ENCODE data around the gene PDGFA. TPM values are rescaled to one million over a fixed set of nuclear protein-coding genes. Genes with fewer than 3 reads are reported as not detected.
A peak's percentile ranks its signal among the peaks of the same experiment; 100 is the strongest.

Gene PDGFA
- polyA plus RNA-seq, 1 experiment = 17.4 TPM

DNA sequence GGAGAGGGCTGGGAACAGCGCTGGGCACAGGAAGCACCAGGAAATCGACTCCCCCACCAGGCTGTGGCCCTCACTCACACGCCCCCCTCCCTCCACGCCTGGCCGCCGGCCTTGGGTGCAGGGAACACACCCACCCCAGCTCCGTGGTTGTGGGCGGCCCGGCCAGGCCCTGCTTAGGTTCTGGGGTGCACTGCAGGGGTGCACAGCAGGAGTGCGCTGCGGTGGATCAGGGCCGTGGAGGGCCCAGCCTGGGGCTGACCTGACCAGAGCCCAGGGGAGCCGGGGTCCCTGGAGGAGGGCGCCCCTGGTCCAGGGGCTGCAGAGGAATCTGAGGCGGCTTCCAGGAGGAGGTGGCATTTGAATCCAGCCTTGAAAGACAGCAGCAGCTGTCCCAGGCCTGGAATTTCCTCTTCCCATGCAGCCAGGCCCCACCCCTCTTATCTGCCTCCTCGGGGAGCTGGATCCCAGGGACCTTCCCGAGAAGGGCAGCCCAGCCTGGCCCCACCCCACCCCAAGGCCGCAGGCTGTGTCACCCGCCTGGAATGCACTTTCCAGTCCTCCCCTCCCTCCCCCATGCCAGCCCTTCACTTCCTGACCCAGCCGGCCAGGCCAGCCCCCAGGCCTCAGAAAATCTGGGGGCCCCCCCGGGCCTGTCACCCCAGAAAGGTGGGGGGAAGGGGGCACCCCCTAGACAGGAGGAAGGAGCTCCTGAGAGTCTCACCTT, 18.4 kb upstream of the PDGFA start:
- ChIA-PET CTCF (interaction anchor here (1.4 kb wide), 1 partner anchor 205 kb away, joined by 3 read pairs; no protein-coding TSS in a partner anchor), POLR2A (interaction anchor here (0.6 to 0.7 kb wide), 2 partner anchors 18 to 20 kb away, joined by 3 to 4 read pairs; no protein-coding TSS in a partner anchor)
- DNase-seq (ENCODE audit: low read depth) = peak; percentile 79
- TF ChIP-seq, protein P1, sequence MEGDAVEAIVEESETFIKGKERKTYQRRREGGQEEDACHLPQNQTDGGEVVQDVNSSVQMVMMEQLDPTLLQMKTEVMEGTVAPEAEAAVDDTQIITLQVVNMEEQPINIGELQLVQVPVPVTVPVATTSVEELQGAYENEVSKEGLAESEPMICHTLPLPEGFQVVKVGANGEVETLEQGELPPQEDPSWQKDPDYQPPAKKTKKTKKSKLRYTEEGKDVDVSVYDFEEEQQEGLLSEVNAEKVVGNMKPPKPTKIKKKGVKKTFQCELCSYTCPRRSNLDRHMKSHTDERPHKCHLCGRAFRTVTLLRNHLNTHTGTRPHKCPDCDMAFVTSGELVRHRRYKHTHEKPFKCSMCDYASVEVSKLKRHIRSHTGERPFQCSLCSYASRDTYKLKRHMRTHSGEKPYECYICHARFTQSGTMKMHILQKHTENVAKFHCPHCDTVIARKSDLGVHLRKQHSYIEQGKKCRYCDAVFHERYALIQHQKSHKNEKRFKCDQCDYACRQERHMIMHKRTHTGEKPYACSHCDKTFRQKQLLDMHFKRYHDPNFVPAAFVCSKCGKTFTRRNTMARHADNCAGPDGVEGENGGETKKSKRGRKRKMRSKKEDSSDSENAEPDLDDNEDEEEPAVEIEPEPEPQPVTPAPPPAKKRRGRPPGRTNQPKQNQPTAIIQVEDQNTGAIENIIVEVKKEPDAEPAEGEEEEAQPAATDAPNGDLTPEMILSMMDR (IDR thresholded peaks at IDR 0.05; ENCODE audit: insufficient read depth, low read depth, low read length) = no peak
- H3K4me3 ChIP-seq (ENCODE audit: low read depth, low read length) = no peak overlapping the region
- H3K36me3 ChIP-seq (ENCODE audit: control insufficient read depth, insufficient read depth, low read length) = no peaks in the 10 kb centered on the region
- peaks cover 2% of the 10 kb centered on the region; the same call in 1 of the 2 replicates for H3K27me3 ChIP-seq (ENCODE audit: control insufficient read depth, insufficient read depth, low read length)

DNA sequence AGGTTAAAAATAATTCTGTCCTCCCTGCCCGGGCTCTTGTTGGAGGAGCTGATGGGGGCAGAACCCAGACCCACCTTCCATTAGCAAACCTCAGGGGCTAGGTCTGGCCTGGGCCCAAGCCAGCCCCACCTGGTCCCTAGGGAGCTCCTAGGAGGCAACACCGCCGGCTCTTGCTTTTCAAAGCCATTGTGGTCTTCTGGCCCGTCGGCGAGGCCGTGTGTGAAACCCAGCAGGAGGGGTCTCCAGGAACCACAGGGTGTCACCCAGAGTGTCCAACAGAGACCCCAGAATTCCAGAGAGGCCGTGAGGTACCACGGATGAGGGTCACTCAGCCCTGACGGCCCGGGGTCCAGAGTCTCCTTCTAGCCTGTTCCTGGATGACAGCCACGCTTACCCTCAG, 16.6 kb upstream of the PDGFA start:
- peaks cover 3% of the 10 kb centered on the region; the same call in 1 of the 2 replicates for H3K27me3 ChIP-seq (ENCODE audit: control insufficient read depth, insufficient read depth, low read length)
- CTCF ChIA-PET = no interaction called here
- DNase-seq (ENCODE audit: low read depth) = no peak
- POLR2A ChIA-PET = no interaction called here
- no peak overlapping the region for H3K4me3 ChIP-seq (ENCODE audit: low read depth, low read length)
- TF ChIP-seq, protein P1 (IDR thresholded peaks at IDR 0.05; ENCODE audit: insufficient read depth, low read depth, low read length) = no peak
- H3K36me3 ChIP-seq (ENCODE audit: control insufficient read depth, insufficient read depth, low read length) = no peaks in the 10 kb centered on the region

DNA sequence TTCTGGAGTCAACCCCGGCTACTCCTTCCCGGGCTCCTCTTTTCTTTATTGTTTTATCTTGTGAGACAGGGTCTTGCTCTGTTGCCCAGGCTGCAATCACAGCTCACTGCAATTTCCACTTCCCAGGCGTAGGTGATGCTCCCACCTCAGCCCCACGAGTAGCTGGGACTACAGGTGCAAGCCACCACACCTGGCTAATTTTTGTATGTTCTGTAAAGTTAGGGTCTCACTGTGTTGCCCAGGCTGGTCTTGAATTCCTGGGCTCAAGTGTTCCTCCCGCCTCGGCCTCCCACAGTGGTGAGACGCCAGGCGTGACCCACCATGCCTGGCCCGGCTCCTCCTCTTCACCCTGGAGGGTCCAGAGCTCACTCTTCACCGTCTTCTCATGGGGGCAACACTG, 15.3 kb upstream of the PDGFA start:
- Histone ChIP-seq H3K36me3 (ENCODE audit: control insufficient read depth, insufficient read depth, low read length) (no peaks in the 10 kb centered on the region), H3K4me3 (ENCODE audit: low read depth, low read length) (no peak overlapping the region), H3K27me3 (ENCODE audit: control insufficient read depth, insufficient read depth, low read length) (peaks cover 5% of the 10 kb centered on the region)
- no peak for DNase-seq (ENCODE audit: low read depth)
- TF ChIP-seq, protein P1 (IDR thresholded peaks at IDR 0.05; ENCODE audit: insufficient read depth, low read depth, low read length) = no peak
- POLR2A ChIA-PET = no interaction called here
- CTCF ChIA-PET = no interaction called here

DNA sequence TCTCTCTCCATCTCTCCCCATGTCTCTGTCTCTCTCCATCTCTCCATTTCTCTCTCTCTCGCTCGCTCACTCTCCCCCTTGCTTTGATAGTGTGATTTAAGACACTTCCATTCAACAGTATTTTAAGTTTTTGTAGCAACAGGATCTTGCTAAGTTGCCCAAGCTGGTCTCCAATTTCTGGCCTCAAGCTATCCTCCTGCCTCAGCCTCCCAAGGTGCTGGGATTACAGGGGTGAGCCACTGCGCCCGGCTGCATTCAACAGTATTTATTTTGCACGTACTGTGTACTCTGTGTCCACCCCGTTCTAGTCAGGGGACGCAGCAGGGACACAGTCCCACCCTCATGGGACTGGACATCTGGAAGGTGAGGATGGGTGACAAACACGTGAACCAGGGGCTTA, 14.4 kb upstream of the PDGFA start:
- H3K36me3 ChIP-seq (ENCODE audit: control insufficient read depth, insufficient read depth, low read length) = no peaks in the 10 kb centered on the region
- H3K4me3 ChIP-seq (ENCODE audit: low read depth, low read length) = no peak overlapping the region
- TF ChIP-seq, protein P1 (IDR thresholded peaks at IDR 0.05; ENCODE audit: insufficient read depth, low read depth, low read length) = no peak
- no peak for DNase-seq (ENCODE audit: low read depth)
- peaks cover 5% of the 10 kb centered on the region for H3K27me3 ChIP-seq (ENCODE audit: control insufficient read depth, insufficient read depth, low read length)
- CTCF ChIA-PET = no interaction called here
- POLR2A ChIA-PET = no interaction called here

DNA sequence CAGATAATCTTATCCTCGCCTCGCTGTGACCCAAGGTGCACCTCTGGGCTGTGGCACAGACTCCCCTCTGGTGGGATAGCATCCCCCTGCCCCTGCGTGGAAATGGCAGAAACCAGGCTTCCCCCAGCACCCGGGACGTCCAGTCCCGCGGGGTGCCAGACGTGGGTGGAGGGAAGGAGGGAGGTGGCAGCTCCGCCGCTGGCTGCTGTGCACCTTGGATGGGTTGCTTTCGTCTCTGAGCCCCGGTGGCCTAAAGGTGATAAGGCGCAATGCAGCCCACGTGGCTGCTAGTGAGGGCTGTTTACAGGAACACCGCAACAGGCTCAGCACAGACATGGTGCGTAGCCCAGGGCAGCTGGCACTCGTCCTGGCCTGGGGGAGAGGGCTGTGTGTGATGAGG, 13.6 kb upstream of the PDGFA start:
- H3K27me3 ChIP-seq (ENCODE audit: control insufficient read depth, insufficient read depth, low read length) = peaks cover 5% of the 10 kb centered on the region
- POLR2A ChIA-PET = no interaction called here
- H3K4me3 ChIP-seq (ENCODE audit: low read depth, low read length) = no peak overlapping the region
- CTCF ChIA-PET = interaction anchor here (1.5 kb wide), 1 partner anchor 13 kb away, joined by 3 read pairs; the partner anchor contains the start of gene PDGFA
- no peaks in the 10 kb centered on the region for H3K36me3 ChIP-seq (ENCODE audit: control insufficient read depth, insufficient read depth, low read length)
- TF ChIP-seq, protein P1 (IDR thresholded peaks at IDR 0.05; ENCODE audit: insufficient read depth, low read depth, low read length) = no peak
- no peak for DNase-seq (ENCODE audit: low read depth)

Measured in BJ (cell line).